Measurements from ENCODE around the gene CARM1.

The CARM1 gene

DNA sequence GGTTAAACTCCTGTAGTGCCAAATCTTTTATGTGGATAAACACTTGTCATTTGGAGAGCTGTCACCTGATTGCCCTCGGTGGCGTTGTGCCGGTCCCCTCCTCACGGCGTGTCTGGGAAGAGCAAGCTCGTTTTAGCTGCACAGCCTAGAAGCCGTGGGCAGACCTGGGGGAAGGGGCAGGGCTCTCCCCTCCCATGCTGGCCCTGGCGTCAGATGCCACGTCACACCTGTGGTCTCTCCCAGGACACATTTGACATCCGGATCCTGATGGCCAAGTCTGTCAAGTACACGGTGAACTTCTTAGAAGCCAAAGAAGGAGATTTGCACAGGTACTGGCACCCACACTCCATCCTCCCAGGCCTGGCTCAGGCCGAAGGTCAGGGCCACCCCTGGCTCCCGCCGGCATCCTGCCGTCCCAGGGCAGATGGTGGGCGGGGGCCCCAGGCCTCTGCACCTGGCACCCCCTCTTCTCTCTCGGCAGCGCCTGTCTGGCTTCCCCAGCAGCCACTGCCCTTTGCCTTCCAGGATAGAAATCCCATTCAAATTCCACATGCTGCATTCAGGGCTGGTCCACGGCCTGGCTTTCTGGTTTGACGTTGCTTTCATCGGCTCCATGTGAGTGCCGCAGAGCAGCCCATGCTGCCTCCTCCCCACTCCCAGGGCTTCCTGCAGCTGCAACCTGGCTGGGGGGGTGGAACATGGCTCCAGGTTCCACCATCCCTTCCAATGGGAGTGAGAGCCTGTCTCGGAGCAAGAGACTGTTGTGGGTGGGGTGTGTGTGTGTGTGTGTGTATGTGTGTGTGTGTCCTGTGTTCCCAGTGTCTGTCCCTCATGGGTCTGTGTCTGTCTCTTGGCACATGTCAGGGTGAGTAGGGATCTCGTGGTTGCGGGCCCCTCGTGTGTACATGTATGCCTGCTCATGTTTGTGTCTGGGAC is 48.3 kb downstream of the CARM1 start:
- H3K4me2 ChIP-seq (ENCODE audit: low read length, poor library complexity, severe bottlenecking): no peak overlapping the region
- H3K27me3 ChIP-seq (ENCODE audit: control insufficient read depth in 1 of 2, insufficient read depth in 1 of 2, low read length in 2 of 2): no peaks in the 10 kb centered on the region
- no peak for DNase-seq
- WGBS: 96% methylated on average over 26 of the region's 26 CpGs
- H2BK12ac ChIP-seq (ENCODE audit: low read length in 2 of 2): peak overlapping the region in 1 of 2 experiments; percentile 10
- no peak overlapping the region for H3K23ac ChIP-seq (ENCODE audit: low read length in 2 of 2)
- H3K27ac ChIP-seq (ENCODE audit: low read length, poor library complexity, severe bottlenecking): no peak overlapping the region
- peaks cover 25% of the 10 kb centered on the region for H3K79me1 ChIP-seq (replicated peaks; ENCODE audit: low read length, poor library complexity, severe bottlenecking)
- no peak overlapping the region for H2AK5ac ChIP-seq (ENCODE audit: low read length, severe bottlenecking)
- H2BK5ac ChIP-seq (ENCODE audit: low read depth, low read length, poor library complexity, severe bottlenecking): no peak overlapping the region
- no peak overlapping the region for H2AFZ ChIP-seq (ENCODE audit: low read depth, low read length)
- peaks cover 23% of the 10 kb centered on the region for H3K4me1 ChIP-seq (ENCODE audit: control insufficient read depth, insufficient read depth, low read depth, low read length)
- H3K18ac ChIP-seq (ENCODE audit: low read depth in 1 of 2, low read length in 2 of 2): no peak overlapping the region
- H3K14ac ChIP-seq (ENCODE audit: low read length in 2 of 2): no peak overlapping the region
- no peaks in the 10 kb centered on the region for H3K9me3 ChIP-seq (ENCODE audit: control insufficient read depth, low read length)
- no peak overlapping the region for H4K91ac ChIP-seq (ENCODE audit: low read length)
- H2BK120ac ChIP-seq (ENCODE audit: low read depth, low read length): no peak overlapping the region
- no peak overlapping the region for H3K4me3 ChIP-seq (ENCODE audit: insufficient read depth in 1 of 2, low read depth in 1 of 2, low read length in 2 of 2)
- H3K4ac ChIP-seq (ENCODE audit: low read depth in 1 of 2, low read length in 2 of 2): no peak overlapping the region
- H4K8ac ChIP-seq (ENCODE audit: low read length): no peak overlapping the region
- peaks cover 70 to 79% of the 10 kb centered on the region in 2 experiments for H3K36me3 ChIP-seq (ENCODE audit: control insufficient read depth in 1 of 2, insufficient read depth in 2 of 2, low read depth in 1 of 2, low read length in 2 of 2)
- no peak overlapping the region for H2BK15ac ChIP-seq (ENCODE audit: low read depth, poor library complexity, severe bottlenecking)
- no peak overlapping the region for H3K9ac ChIP-seq (ENCODE audit: low read length)

DNA sequence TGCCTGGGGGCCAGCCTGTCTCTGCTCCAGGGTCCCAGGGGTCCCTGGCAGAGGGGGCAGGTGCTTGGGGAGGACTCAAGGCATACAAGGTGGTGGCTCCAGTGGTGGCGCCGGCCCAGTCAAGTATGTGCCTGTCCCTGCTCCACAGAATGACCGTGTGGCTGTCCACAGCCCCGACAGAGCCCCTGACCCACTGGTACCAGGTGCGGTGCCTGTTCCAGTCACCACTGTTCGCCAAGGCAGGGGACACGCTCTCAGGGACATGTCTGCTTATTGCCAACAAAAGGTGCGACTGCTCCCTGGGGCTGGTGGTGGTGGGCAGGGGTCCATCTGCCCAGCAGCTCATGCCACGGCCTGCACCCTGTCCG is 48.9 kb downstream of the CARM1 start:
- Histone ChIP-seq H3K14ac (ENCODE audit: low read length in 2 of 2) (no peak overlapping the region), H2AK5ac (ENCODE audit: low read length, severe bottlenecking) (no peak overlapping the region), H3K27me3 (ENCODE audit: control insufficient read depth in 1 of 2, insufficient read depth in 1 of 2, low read length in 2 of 2) (no peaks in the 10 kb centered on the region), H3K4me3 (ENCODE audit: insufficient read depth in 1 of 2, low read depth in 1 of 2, low read length in 2 of 2) (no peak overlapping the region), H3K27ac (ENCODE audit: low read length, poor library complexity, severe bottlenecking) (no peak overlapping the region), H3K23ac (ENCODE audit: low read length in 2 of 2) (no peak overlapping the region), H2BK5ac (ENCODE audit: low read depth, low read length, poor library complexity, severe bottlenecking) (no peak overlapping the region), H2BK12ac (ENCODE audit: low read length in 2 of 2) (no peak overlapping the region), H3K4ac (ENCODE audit: low read depth in 1 of 2, low read length in 2 of 2) (no peak overlapping the region), H4K91ac (ENCODE audit: low read length) (no peak overlapping the region), H3K4me1 (ENCODE audit: control insufficient read depth, insufficient read depth, low read depth, low read length) (peaks cover 17% of the 10 kb centered on the region), H3K9ac (ENCODE audit: low read length) (no peak overlapping the region), H3K4me2 (ENCODE audit: low read length, poor library complexity, severe bottlenecking) (no peak overlapping the region), H4K8ac (ENCODE audit: low read length) (no peak overlapping the region), H3K18ac (ENCODE audit: low read depth in 1 of 2, low read length in 2 of 2) (no peak overlapping the region), H2BK15ac (ENCODE audit: low read depth, poor library complexity, severe bottlenecking) (no peak overlapping the region), H2BK120ac (ENCODE audit: low read depth, low read length) (no peak overlapping the region), H3K36me3 (ENCODE audit: control insufficient read depth in 1 of 2, insufficient read depth in 2 of 2, low read depth in 1 of 2, low read length in 2 of 2) (peaks cover 74 to 79% of the 10 kb centered on the region in 2 experiments), H3K79me1 (replicated peaks; ENCODE audit: low read length, poor library complexity, severe bottlenecking) (peaks cover 27% of the 10 kb centered on the region), H2AFZ (ENCODE audit: low read depth, low read length) (no peak overlapping the region), H3K9me3 (ENCODE audit: control insufficient read depth, low read length) (no peaks in the 10 kb centered on the region)
- no peak for DNase-seq
- 97% methylated on average over 10 of the region's 10 CpGs for WGBS

DNA sequence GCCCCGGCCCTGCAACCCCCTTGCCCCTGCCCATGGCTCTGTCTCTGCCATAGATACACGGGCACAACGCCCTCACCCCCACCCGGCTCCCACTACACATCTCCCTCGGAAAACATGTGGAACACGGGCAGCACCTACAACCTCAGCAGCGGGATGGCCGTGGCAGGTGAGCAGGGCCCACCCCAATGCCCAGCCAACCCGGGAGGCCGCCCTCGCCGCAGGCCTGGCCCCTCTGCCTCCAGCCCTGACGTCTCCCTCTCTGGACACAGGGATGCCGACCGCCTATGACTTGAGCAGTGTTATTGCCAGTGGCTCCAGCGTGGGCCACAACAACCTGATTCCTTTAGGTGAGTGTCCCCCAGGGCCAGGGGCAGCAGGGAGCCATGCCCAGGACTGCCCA is 49.4 kb downstream of the CARM1 start:
- WGBS: 96% methylated on average over 16 of the region's 16 CpGs
- H3K36me3 ChIP-seq (ENCODE audit: control insufficient read depth in 1 of 2, insufficient read depth in 2 of 2, low read depth in 1 of 2, low read length in 2 of 2): peaks cover 79 to 83% of the 10 kb centered on the region in 2 experiments
- no peak overlapping the region for H2AK5ac ChIP-seq (ENCODE audit: low read length, severe bottlenecking)
- H3K9me3 ChIP-seq (ENCODE audit: control insufficient read depth, low read length): no peaks in the 10 kb centered on the region
- peaks cover 29% of the 10 kb centered on the region for H3K79me1 ChIP-seq (replicated peaks; ENCODE audit: low read length, poor library complexity, severe bottlenecking)
- no peak overlapping the region for H2BK15ac ChIP-seq (ENCODE audit: low read depth, poor library complexity, severe bottlenecking)
- H2BK12ac ChIP-seq (ENCODE audit: low read length in 2 of 2): no peak overlapping the region
- no peak overlapping the region for H3K18ac ChIP-seq (ENCODE audit: low read depth in 1 of 2, low read length in 2 of 2)
- no peak overlapping the region for H3K4me3 ChIP-seq (ENCODE audit: insufficient read depth in 1 of 2, low read depth in 1 of 2, low read length in 2 of 2)
- H2BK5ac ChIP-seq (ENCODE audit: low read depth, low read length, poor library complexity, severe bottlenecking): no peak overlapping the region
- H2AFZ ChIP-seq (ENCODE audit: low read depth, low read length): no peak overlapping the region
- no peaks in the 10 kb centered on the region for H3K27me3 ChIP-seq (ENCODE audit: control insufficient read depth in 1 of 2, insufficient read depth in 1 of 2, low read length in 2 of 2)
- no peak overlapping the region for H3K9ac ChIP-seq (ENCODE audit: low read length)
- DNase-seq: no peak
- no peak overlapping the region for H3K4ac ChIP-seq (ENCODE audit: low read depth in 1 of 2, low read length in 2 of 2)
- no peak overlapping the region for H3K27ac ChIP-seq (ENCODE audit: low read length, poor library complexity, severe bottlenecking)
- H3K14ac ChIP-seq (ENCODE audit: low read length in 2 of 2): no peak overlapping the region
- no peak overlapping the region for H4K8ac ChIP-seq (ENCODE audit: low read length)
- H4K91ac ChIP-seq (ENCODE audit: low read length): no peak overlapping the region
- no peak overlapping the region for H3K23ac ChIP-seq (ENCODE audit: low read length in 2 of 2)
- H3K4me1 ChIP-seq (ENCODE audit: control insufficient read depth, insufficient read depth, low read depth, low read length): peaks cover 12% of the 10 kb centered on the region
- H2BK120ac ChIP-seq (ENCODE audit: low read depth, low read length): no peak overlapping the region
- no peak overlapping the region for H3K4me2 ChIP-seq (ENCODE audit: low read length, poor library complexity, severe bottlenecking)

DNA sequence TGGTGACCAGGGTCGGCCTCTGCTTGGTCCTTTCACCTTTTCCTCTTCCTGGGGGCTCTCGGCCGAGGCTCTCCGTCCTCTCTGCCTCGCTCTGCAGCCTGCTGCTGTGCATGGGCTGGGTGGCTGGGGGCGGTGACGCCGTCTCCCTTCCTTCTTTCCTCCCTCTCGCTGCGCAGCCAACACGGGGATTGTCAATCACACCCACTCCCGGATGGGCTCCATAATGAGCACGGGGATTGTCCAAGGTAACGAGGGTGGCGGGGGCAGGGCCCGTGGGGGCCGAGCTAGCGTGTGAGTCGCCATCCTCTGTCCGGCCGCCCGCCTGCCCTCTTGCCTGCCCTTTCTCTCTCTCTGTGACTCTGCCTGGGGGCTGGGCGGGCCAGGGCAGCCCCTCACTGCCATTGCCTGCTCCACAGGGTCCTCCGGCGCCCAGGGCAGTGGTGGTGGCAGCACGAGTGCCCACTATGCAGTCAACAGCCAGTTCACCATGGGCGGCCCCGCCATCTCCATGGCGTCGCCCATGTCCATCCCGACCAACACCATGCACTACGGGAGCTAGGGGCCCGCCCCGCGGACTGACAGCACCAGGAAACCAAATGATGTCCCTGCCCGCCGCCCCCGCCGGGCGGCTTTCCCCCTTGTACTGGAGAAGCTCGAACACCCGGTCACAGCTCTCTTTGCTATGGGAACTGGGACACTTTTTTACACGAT is 50.0 kb downstream of the CARM1 start:
- peaks cover 6% of the 10 kb centered on the region for H3K4me1 ChIP-seq (ENCODE audit: control insufficient read depth, insufficient read depth, low read depth, low read length)

More for the DNA sequence above, 50.0 kb downstream of the CARM1 start:
- no peaks in the 10 kb centered on the region for H3K9me3 ChIP-seq (ENCODE audit: control insufficient read depth, low read length)
- H3K27ac ChIP-seq (ENCODE audit: low read length, poor library complexity, severe bottlenecking): no peak overlapping the region
- peaks cover 26% of the 10 kb centered on the region for H3K79me1 ChIP-seq (replicated peaks; ENCODE audit: low read length, poor library complexity, severe bottlenecking)
- H2BK5ac ChIP-seq (ENCODE audit: low read depth, low read length, poor library complexity, severe bottlenecking): no peak overlapping the region
- H3K4ac ChIP-seq (ENCODE audit: low read depth in 1 of 2, low read length in 2 of 2): no peak overlapping the region
- no peak overlapping the region for H3K14ac ChIP-seq (ENCODE audit: low read length in 2 of 2)
- no peak overlapping the region for H3K18ac ChIP-seq (ENCODE audit: low read depth in 1 of 2, low read length in 2 of 2)
- H3K4me3 ChIP-seq (ENCODE audit: insufficient read depth in 1 of 2, low read depth in 1 of 2, low read length in 2 of 2): no peak overlapping the region
- no peak overlapping the region for H2BK120ac ChIP-seq (ENCODE audit: low read depth, low read length)
- H2BK12ac ChIP-seq (ENCODE audit: low read length in 2 of 2): no peak overlapping the region
- H2AK5ac ChIP-seq (ENCODE audit: low read length, severe bottlenecking): no peak overlapping the region
- H3K36me3 ChIP-seq (ENCODE audit: control insufficient read depth in 1 of 2, insufficient read depth in 2 of 2, low read depth in 1 of 2, low read length in 2 of 2): peaks cover 76 to 79% of the 10 kb centered on the region in 2 experiments
- H3K9ac ChIP-seq (ENCODE audit: low read length): no peak overlapping the region
- H3K27me3 ChIP-seq (ENCODE audit: control insufficient read depth in 1 of 2, insufficient read depth in 1 of 2, low read length in 2 of 2): no peaks in the 10 kb centered on the region
- no peak overlapping the region for H4K91ac ChIP-seq (ENCODE audit: low read length)
- H2AFZ ChIP-seq (ENCODE audit: low read depth, low read length): no peak overlapping the region
- H3K4me2 ChIP-seq (ENCODE audit: low read length, poor library complexity, severe bottlenecking): no peak overlapping the region
- H4K8ac ChIP-seq (ENCODE audit: low read length): no peak overlapping the region
- no peak overlapping the region for H3K23ac ChIP-seq (ENCODE audit: low read length in 2 of 2)
- no peak for DNase-seq
- H2BK15ac ChIP-seq (ENCODE audit: low read depth, poor library complexity, severe bottlenecking): no peak overlapping the region
- 91% methylated on average over 43 of the region's 43 CpGs for WGBS

Measured in mesenchymal stem cell (in vitro differentiated cells and primary cell).